Ascending aorta (tissue), 2 donors: ENCODE data around the gene BAD. TPM values are rescaled to one million over a fixed set of nuclear protein-coding genes. Genes with fewer than 3 reads are reported as not detected.
A peak's percentile ranks its signal among the peaks of the same experiment; 100 is the strongest.

Experiments used
- DNase-seq, 2 donors: peaks; one replicate each; pipeline ENCODE4 v3.0.0-alpha.2; 2019; ENCODE audit warnings: low spot score in 2 of 2
- H3K27ac ChIP-seq, 2 donors: fragments of 200-600 bp; sonication (generic); one replicate each; pipeline ENCODE4 v1.5.1; 2016 to 2017; ENCODE audit warnings: mild to moderate bottlenecking in 1 of 2
- H3K27me3 ChIP-seq: fragments of 200-600 bp; sonication (generic); one replicate; pipeline ENCODE4 v1.5.1; 2017
- H3K36me3 ChIP-seq, 2 donors: fragments of 200-600 bp; sonication (generic); one replicate each; pipeline ENCODE4 v1.5.1; 2016
- H3K4me1 ChIP-seq, 2 donors: fragments of 200-600 bp; sonication (generic); one replicate each; pipeline ENCODE4 v1.5.1; 2016 to 2017; ENCODE audit warnings: mild to moderate bottlenecking in 1 of 2
- H3K4me3 ChIP-seq, 2 donors: fragments of 200-600 bp; sonication (generic); one replicate each; pipeline ENCODE4 v1.5.1; 2016 to 2017; ENCODE audit warnings: mild to moderate bottlenecking in 1 of 2
- H3K9me3 ChIP-seq, 2 donors: fragments of 200-600 bp; sonication (generic); one replicate each; pipeline ENCODE4 v1.5.1; 2016
- intact Hi-C: fragments of 100-400 bp; cut with DNase I; formaldehyde crosslinking; loops from one replicate; pipeline ENCODE4 v1.15.1; 2023
- total RNA-seq: library from RNA; depleted of rRNA; stranded (reverse); fragments of >200 nt; gene quantifications from one replicate; pipeline ENCODE4 v1.1.0, GENCODE V29; 2016
- TF ChIP-seq, protein P1 (sequence below), 3 experiments: fragments of 200-600 bp in 2 of 3; fragments of 450-650 bp in 1 of 3; sonication (generic) in 2 of 3; IDR thresholded peaks; one replicate each; pipeline ENCODE4 v1.5.1; 2016 to 2019; ENCODE audit warnings: antibody characterized with exemption in 3 of 3, mild to moderate bottlenecking in 1 of 3, moderate library complexity in 1 of 3

Gene BAD
- total RNA-seq, 1 donor from 2014 or later, result 175 TPM

GRCh38 chr11:64229744-64230170 is 54.7 kb downstream of the BAD start:
- TF ChIP-seq, protein P1, sequence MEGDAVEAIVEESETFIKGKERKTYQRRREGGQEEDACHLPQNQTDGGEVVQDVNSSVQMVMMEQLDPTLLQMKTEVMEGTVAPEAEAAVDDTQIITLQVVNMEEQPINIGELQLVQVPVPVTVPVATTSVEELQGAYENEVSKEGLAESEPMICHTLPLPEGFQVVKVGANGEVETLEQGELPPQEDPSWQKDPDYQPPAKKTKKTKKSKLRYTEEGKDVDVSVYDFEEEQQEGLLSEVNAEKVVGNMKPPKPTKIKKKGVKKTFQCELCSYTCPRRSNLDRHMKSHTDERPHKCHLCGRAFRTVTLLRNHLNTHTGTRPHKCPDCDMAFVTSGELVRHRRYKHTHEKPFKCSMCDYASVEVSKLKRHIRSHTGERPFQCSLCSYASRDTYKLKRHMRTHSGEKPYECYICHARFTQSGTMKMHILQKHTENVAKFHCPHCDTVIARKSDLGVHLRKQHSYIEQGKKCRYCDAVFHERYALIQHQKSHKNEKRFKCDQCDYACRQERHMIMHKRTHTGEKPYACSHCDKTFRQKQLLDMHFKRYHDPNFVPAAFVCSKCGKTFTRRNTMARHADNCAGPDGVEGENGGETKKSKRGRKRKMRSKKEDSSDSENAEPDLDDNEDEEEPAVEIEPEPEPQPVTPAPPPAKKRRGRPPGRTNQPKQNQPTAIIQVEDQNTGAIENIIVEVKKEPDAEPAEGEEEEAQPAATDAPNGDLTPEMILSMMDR (IDR thresholded peaks at IDR 0.05), result no peak
- DNase-seq, result peak in 1 of 2 donors; percentile 63
- H3K4me3 ChIP-seq, result peak overlapping the region; percentile 62 to 72
- H3K27ac ChIP-seq, result peak overlapping the region; percentile 90 to 91
- intact Hi-C loops, result loop anchor here (1.0 to 5.0 kb wide), 2 partner anchors 44 to 73 kb away; partner anchors contain the start of gene CATSPERZ
- H3K27me3 ChIP-seq, result no peaks in the 10 kb centered on the region
- no peaks in the 10 kb centered on the region for H3K36me3 ChIP-seq
- H3K9me3 ChIP-seq, result no peaks in the 10 kb centered on the region
- peaks cover 7 to 42% of the 10 kb centered on the region in 2 donors for H3K4me1 ChIP-seq

DNA sequence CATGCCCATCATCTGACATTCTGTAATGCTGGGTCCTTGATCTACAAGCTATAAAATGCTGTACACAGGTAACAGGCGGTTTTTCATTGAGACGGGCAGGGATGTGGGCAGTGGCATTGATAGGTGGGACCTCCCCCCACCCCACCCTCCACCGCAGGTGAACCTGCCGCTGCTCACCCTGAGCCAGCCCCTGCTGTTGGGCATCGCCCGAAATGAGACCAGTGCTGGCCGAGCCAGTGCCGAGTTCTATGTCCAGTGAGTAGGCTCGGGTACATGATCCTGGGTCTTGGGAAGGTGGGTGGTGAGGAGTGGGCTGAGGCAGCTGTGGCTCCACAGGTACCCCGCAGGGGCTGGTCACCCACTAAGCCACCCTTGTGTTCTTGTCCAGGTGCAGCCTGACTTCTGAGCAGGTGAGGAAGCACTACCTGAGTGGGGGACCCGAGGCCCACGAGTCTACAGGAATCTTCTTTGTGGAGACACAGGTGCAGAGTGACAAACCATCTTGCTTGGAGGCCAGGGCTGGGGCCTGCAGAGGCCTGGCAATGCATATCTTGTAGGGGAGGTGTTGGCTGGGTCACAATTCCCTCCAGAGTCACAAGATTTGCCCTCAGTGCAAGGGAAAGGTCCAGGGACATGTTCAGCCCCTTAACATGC is 55.2 kb downstream of the BAD start:
- H3K4me1 ChIP-seq, result peaks cover 7 to 43% of the 10 kb centered on the region in 2 donors
- TF ChIP-seq, protein P1 (IDR thresholded peaks at IDR 0.05), result no peak

DNA sequence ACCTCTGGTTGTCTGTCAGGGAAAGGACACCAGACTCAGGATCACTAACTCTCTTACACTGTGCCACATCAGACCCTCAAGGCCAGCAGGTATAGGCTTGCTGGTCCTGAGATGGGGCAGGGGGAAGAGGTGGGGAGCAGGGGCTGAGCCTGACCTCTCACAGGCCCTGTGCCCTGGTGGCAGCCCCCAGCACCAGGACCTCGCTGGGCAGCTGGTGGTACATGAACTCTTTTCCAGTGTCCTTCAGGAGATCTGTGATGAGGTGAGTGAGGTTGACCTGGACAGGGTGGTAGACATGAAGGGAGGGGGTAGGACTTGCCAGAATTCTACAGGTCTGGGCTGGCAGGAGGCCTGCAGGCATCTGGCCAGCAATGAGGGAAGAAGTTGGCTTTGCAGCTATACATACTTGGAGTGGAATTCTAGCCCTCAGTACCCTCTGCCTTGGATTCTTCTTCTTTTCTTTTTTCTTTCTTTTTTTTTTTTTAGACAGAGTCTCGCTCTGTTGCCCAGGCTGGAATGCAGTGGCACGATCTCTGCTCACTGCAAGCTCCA is 57.0 kb downstream of the BAD start:
- H3K4me1 ChIP-seq, result peaks cover 7 to 36% of the 10 kb centered on the region in 2 donors
- peak overlapping the region; percentile 61 to 77 for H3K4me3 ChIP-seq
- intact Hi-C loops, result loop anchor here (2.0 to 5.0 kb wide), 2 partner anchors 41 to 75 kb away; partner anchors contain the start of genes CATSPERZ and STIP1
- peak in 1 of 2 donors; percentile 62 for DNase-seq
- no peaks in the 10 kb centered on the region for H3K9me3 ChIP-seq
- H3K27me3 ChIP-seq, result no peaks in the 10 kb centered on the region
- H3K36me3 ChIP-seq, result no peaks in the 10 kb centered on the region
- TF ChIP-seq, protein P1 (IDR thresholded peaks at IDR 0.05), result no peak
- peak overlapping the region; percentile 88 to 89 for H3K27ac ChIP-seq

More for the DNA sequence above, 55.2 kb downstream of the BAD start:
- H3K27me3 ChIP-seq, result no peaks in the 10 kb centered on the region
- peak overlapping the region; percentile 90 to 91 for H3K27ac ChIP-seq
- H3K4me3 ChIP-seq, result peak overlapping the region; percentile 62 to 72
- intact Hi-C loops, result loop anchor here (5.0 kb wide), 1 partner anchor 73 kb away; the partner anchor contains the start of gene CATSPERZ
- H3K9me3 ChIP-seq, result no peaks in the 10 kb centered on the region
- peak in 1 of 2 donors; percentile 64 for DNase-seq
- H3K36me3 ChIP-seq, result no peaks in the 10 kb centered on the region

DNA sequence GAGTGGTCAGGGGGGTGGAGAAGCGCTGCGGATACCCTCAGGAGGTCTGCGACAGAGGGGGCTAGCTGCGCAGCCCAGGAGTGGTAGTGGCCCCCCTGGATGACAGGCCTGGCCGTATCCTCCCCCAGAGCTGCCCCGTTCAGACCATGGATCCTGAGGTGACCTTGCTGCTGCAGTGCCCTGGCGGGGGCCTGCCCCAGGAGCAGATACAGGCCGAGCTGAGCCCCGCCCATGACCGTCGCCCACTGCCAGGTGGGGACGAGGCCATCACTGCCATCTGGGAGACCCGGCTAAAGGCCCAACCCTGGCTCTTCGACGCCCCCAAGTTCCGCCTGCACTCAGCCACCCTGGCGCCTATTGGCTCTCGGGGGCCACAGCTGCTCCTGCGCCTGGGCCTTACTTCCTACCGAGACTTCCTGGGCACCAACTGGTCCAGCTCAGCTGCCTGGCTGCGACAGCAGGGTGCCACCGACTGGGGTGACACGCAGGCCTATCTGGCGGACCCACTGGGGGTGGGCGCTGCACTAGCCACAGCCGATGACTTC is 57.9 kb downstream of the BAD start:
- TF ChIP-seq, protein P1 (IDR thresholded peaks at IDR 0.05), result no peak
- Histone ChIP-seq H3K9me3 (no peaks in the 10 kb centered on the region), H3K36me3 (no peaks in the 10 kb centered on the region), H3K27me3 (no peaks in the 10 kb centered on the region), H3K4me3 (peak overlapping the region; percentile 61 to 77), H3K27ac (peak overlapping the region; percentile 88 to 89), H3K4me1 (peaks cover 7 to 35% of the 10 kb centered on the region in 2 donors)
- DNase-seq, result peak; percentile 44 to 80
- intact Hi-C loops, result loop anchor here (2.0 to 5.0 kb wide), 2 partner anchors 40 to 76 kb away; partner anchors contain the start of genes CATSPERZ and STIP1

DNA sequence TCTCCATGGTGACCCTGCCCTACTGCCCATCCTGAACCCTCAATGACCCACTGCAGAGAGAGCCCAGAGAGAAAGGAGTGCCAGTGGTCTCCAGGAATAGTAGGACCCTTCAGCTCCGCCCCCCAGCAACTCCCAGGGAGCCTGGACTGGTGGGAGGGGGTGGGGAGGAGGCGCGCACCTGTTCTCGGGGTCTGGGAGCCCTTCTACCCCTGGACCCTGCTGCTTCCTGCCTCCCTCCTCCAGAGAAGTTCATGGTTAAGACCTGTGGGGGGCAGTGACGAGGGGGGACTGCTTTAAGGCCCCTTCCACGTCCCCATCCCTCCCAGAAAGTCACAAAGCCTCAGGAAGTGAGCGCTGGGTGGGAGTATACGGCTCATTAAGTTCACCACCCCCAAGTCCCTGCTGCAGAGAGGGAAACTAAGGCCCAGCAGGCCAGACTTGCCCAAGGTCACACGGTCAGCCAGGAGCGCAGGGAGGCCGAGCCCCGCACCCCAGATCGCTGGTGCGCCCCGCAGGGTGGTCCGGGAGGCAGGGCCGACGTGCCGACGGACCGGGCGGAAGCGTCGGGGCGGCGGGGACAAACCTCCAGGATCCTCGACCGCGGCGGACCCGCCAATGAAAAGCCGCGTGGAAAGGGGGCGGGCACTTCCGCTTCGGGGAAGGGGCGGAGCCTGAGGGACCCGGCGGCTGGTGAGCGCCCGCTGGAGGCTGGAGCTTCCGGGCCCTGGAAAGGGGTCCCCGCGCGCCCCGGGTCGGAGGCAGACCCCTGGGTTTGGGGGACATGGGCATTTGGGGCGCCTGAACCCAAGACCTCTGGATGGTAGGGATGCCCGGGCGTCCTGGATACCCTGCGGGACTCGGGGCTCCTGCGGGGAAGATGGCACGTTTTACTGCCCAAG is 58.6 kb downstream of the BAD start, which contains the start of the genes NUDT22 and TRPT1:
Gene NUDT22, plus strand, starts transcription at position 667 of the 899 bp plus-strand sequence. CDS start 379 bp downstream, outside the sequence.
Gene TRPT1, minus strand, starts transcription at position 579 of the 899 bp plus-strand sequence. Its CDS starts 326 bp downstream, at position 253.
- H3K4me1 ChIP-seq, result peaks cover 7 to 32% of the 10 kb centered on the region in 2 donors
- no peaks in the 10 kb centered on the region for H3K27me3 ChIP-seq
- TF ChIP-seq, protein P1 (IDR thresholded peaks at IDR 0.05), result peak in 2 of 3 experiments; percentile 11 to 15
- DNase-seq, result peak; percentile 61 to 96
- no peaks in the 10 kb centered on the region for H3K9me3 ChIP-seq
- H3K4me3 ChIP-seq, result peak within 1 kb of the TSS; percentile 61 to 77
- peak within 1 kb of the TSS; percentile 88 to 89 for H3K27ac ChIP-seq
- H3K36me3 ChIP-seq, result peaks cover 4 to 7% of the 10 kb centered on the region in 2 donors
- intact Hi-C loops, result loop anchor here (2.0 to 5.0 kb wide), 2 partner anchors 39 to 76 kb away; partner anchors contain the start of genes CATSPERZ and STIP1
